B cell (primary cell): ENCODE data around the gene MRM1. TPM values are rescaled to one million over a fixed set of nuclear protein-coding genes. Genes with fewer than 3 reads are reported as not detected.

Source experiments
- ATAC-seq: fragments of 200-7000 bp; cut with Tn5 transposase; one replicate; pipeline ENCODE4 v1.10.0; 2021; ENCODE audit warnings: low read depth, mild to moderate bottlenecking, moderate number of reproducible peaks, moderate library complexity
- CTCF ChIA-PET: fragments of 350-600 bp; sonication (Branson Sonifier 250); formaldehyde crosslinking; loops from one replicate; lab custom pipeline; 2021; ENCODE audit warnings: antibody characterized with exemption, inconsistent platforms; lab: Charles Lee
- POLR2A ChIA-PET: fragments of 350-600 bp; sonication (Branson Sonifier 250); formaldehyde crosslinking; loops from one replicate; lab custom pipeline; 2021; ENCODE audit warnings: antibody characterized with exemption; lab: Charles Lee
- DNase-seq: peaks from one replicate; pipeline ENCODE4 v3.0.0; 2013
- H2AFZ ChIP-seq: 2 replicates; pipeline ENCODE4 v1.6.1; 2012; ENCODE audit warnings: mild to moderate bottlenecking, low read depth, low read length; ENCODE audit not compliant: insufficient read depth, poor library complexity, severe bottlenecking
- H3K27ac ChIP-seq, 2 donors: 1 replicate in 1 of 2; 2 replicates in 1 of 2; pipeline ENCODE4 v1.5.1; 2012 to 2013; ENCODE audit warnings: low read length in 2 of 2, mild to moderate bottlenecking in 2 of 2, moderate library complexity in 1 of 2
- H3K27me3 ChIP-seq, 4 experiments: fragments of 200-600 bp in 1 of 4; sonication (generic) in 1 of 4; replicated peaks in 1 of 4; 1 replicate in 2 of 4; 2 replicates in 2 of 4; pipeline versions ENCODE4 v1.6.1 to v1.7.0; 2013 to 2016; ENCODE audit warnings: low read length in 3 of 4, mild to moderate bottlenecking in 2 of 4, mixed read lengths in 1 of 4, moderate library complexity in 1 of 4; ENCODE audit not compliant: insufficient read depth in 4 of 4, control insufficient read depth in 3 of 4; ENCODE audit errors: control extremely low read depth in 1 of 4
- H3K36me3 ChIP-seq, 2 experiments: replicated peaks in 1 of 2; 1 replicate in 1 of 2; 2 replicates in 1 of 2; pipeline versions ENCODE4 v1.6.1 to v1.7.1; 2013; ENCODE audit warnings: low read length in 1 of 2; ENCODE audit not compliant: insufficient read depth in 2 of 2, control insufficient read depth in 1 of 2; ENCODE audit errors: control extremely low read depth in 1 of 2, extremely low read depth in 1 of 2
- H3K4me1 ChIP-seq, 2 donors: fragments of 200-600 bp in 1 of 2; sonication (generic) in 1 of 2; 1 replicate in 1 of 2; 2 replicates in 1 of 2; pipeline versions ENCODE4 v1.5.1 to v1.6.1; 2013 to 2017; ENCODE audit warnings: low read length in 2 of 2; ENCODE audit not compliant: control insufficient read depth in 2 of 2, insufficient read depth in 2 of 2
- H3K4me2 ChIP-seq: replicated peaks from 2 replicates; pipeline ENCODE3; 2012; ENCODE audit warnings: mild to moderate bottlenecking, low read depth, low read length; ENCODE audit not compliant: poor library complexity, severe bottlenecking
- H3K4me3 ChIP-seq, 5 experiments: fragments of 200-600 bp in 1 of 5; sonication (generic) in 1 of 5; 1 replicate in 3 of 5; 2 replicates in 2 of 5; pipeline versions ENCODE4 v1.5.1 to v1.7.0; 2011 to 2016; ENCODE audit warnings: low read length in 4 of 5, mild to moderate bottlenecking in 4 of 5, low read depth in 2 of 5, control low read depth in 1 of 5, moderate library complexity in 1 of 5; ENCODE audit not compliant: insufficient read depth in 1 of 5; ENCODE audit errors: control extremely low read depth in 1 of 5, extremely low read depth in 1 of 5
- H3K79me2 ChIP-seq: fragments of 200-600 bp; sonication (generic); one replicate; pipeline ENCODE4 v1.6.0; 2016; ENCODE audit warnings: low read length; ENCODE audit not compliant: control insufficient read depth, insufficient read depth
- H3K9ac ChIP-seq: fragments of 200-600 bp; sonication (generic); 2 replicates; pipeline ENCODE4 v1.6.1; 2017; ENCODE audit warnings: mild to moderate bottlenecking, low read length, moderate library complexity
- H3K9me3 ChIP-seq, 3 donors: one replicate each; pipeline versions ENCODE4 v1.6.1 to v1.7.1; 2013; ENCODE audit warnings: low read length in 2 of 3; ENCODE audit not compliant: control insufficient read depth in 2 of 3, insufficient read depth in 1 of 3; ENCODE audit errors: control extremely low read depth in 1 of 3
- H4K20me1 ChIP-seq: 2 replicates; pipeline ENCODE4 v1.6.0; 2012; ENCODE audit warnings: mild to moderate bottlenecking, low read length; ENCODE audit not compliant: insufficient read depth, control insufficient read depth, poor library complexity, severe bottlenecking
- H3K27ac Mint-ChIP-seq: one replicate; pipeline ENCODE4 v1.8.0; 2021; ENCODE audit warnings: mixed read lengths
- H3K27me3 Mint-ChIP-seq: one replicate; pipeline ENCODE4 v1.8.0; 2021; ENCODE audit warnings: mixed read lengths
- H3K4me1 Mint-ChIP-seq: one replicate; pipeline ENCODE4 v1.8.0; 2021; ENCODE audit warnings: mixed read lengths
- H3K4me3 Mint-ChIP-seq: one replicate; pipeline ENCODE4 v1.8.0; 2021; ENCODE audit warnings: mixed read lengths
- H3K9me3 Mint-ChIP-seq: one replicate; pipeline ENCODE4 v1.8.0; 2022; ENCODE audit warnings: mixed read lengths; ENCODE audit not compliant: insufficient read depth
- EZH2 ChIP-seq: IDR thresholded peaks from 2 replicates; pipeline ENCODE4 v1.6.1; 2012; ENCODE audit warnings: borderline replicate concordance, low read depth, mild to moderate bottlenecking, moderate library complexity, low read length; ENCODE audit not compliant: insufficient read depth, poor library complexity, severe bottlenecking
- WGBS: methylation state at CpG from one replicate; pipeline ENCODE4 v1.1.5; 2013; ENCODE audit warnings: missing lambda C conversion rate; ENCODE audit not compliant: insufficient coverage; 5-methylcytosine and 5-hydroxymethylcytosine counted together
- intact Hi-C: fragments of 100-400 bp; cut with micrococcal nuclease; formaldehyde crosslinking; loops from one replicate; pipeline ENCODE4 v1.10.0; 2022
- polyA plus RNA-seq: library from polyadenylated mRNA; depleted of rRNA; stranded (reverse); fragments of >200 nt; gene quantifications from 2 replicates; pipeline ENCODE4 v1.2.3, GENCODE V29; 2012
- total RNA-seq, 2 donors: library from RNA; stranded (reverse); fragments of 120-200 nt in 1 of 2; gene quantifications; 1 replicate in 1 of 2; 2 replicates in 1 of 2; pipeline versions ENCODE4 v1.2.3 to v1.2.4, GENCODE V29; 2013 to 2022
- TF ChIP-seq, protein P1 (sequence below): fragments of 200-600 bp; IDR thresholded peaks from one replicate; pipeline ENCODE4 v1.8.0; 2022; ENCODE audit warnings: antibody characterized with exemption, mild to moderate bottlenecking

Gene MRM1
- total and polyA plus RNA-seq, 2 donors (not counting 1 experiment from before 2014, with no cell fraction given), result 9.1 to 14.4 TPM

DNA sequence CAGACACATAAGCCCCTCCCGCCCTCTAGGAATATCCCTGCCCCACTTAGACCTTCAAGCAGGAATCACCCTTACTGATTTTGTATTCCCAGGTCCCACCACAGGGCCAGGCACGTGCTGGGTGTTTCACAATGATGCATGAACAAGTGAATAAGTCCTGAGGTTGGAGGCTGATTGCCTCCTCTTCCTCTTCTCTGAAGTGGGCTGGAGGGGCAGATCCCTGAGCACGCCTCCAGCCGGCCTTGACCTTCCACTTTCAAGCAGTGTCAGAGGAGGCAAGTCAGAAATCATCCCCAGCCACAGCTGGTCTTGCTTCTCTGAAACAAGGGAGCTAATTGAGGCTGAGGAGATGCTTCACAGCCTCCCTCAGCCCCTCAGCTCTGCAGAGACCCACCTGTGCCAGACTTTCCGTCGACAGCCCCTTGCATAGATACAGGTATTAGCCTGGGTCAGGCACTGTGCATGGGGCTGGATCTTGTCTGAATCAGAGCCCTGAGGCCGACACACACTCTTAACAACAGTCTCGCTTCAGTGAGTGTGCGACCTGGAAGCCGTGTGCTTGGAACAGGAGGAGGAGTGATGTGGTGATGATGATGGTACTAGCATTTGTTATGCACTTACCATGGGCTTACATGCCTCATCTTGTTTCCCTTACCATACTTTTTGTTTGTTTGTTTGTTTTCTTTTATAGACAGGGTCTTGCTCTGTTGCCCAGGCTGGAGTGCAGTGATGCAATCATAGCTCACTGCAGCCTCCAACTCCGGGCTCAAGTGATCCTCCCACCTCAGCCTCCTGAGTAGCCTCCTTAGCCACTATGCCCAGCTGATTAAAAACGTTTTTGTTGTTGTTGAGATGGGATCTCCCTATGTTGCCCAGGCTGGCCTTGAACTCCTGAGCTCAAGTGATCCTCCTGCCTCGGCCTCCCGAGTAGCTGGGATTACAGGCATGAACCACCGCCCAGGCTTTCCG is 15.0 kb downstream of the MRM1 start:
- Histone ChIP-seq H3K9me3 (no peaks in the 10 kb centered on the region), H4K20me1 (no peaks in the 10 kb centered on the region), H3K36me3 (no peaks in the 10 kb centered on the region), H3K27me3 (peaks cover 0 to 3% (median 0%) of the 10 kb centered on the region in 4 experiments), H3K4me2 (no peak overlapping the region), H3K27ac (no peak overlapping the region), H3K9ac (no peak overlapping the region), H2AFZ (no peak overlapping the region), H3K4me1 (no peaks in the 10 kb centered on the region), H3K79me2 (no peaks in the 10 kb centered on the region), H3K4me3 (no peak overlapping the region)
- DNase-seq, result no peak
- ChIA-PET POLR2A (no interaction called here), CTCF (interaction anchor here (0.9 kb wide), 1 partner anchor 14 kb away, joined by 3 read pairs; no protein-coding TSS in a partner anchor)
- intact Hi-C loops, result no loop called here
- ATAC-seq, result no peak
- no peaks in the 10 kb centered on the region for H3K4me1 Mint-ChIP-seq
- WGBS, result 84% methylated on average over 9 of the region's 16 CpGs
- H3K4me3 Mint-ChIP-seq, result no peak overlapping the region
- TF ChIP-seq, protein P1, sequence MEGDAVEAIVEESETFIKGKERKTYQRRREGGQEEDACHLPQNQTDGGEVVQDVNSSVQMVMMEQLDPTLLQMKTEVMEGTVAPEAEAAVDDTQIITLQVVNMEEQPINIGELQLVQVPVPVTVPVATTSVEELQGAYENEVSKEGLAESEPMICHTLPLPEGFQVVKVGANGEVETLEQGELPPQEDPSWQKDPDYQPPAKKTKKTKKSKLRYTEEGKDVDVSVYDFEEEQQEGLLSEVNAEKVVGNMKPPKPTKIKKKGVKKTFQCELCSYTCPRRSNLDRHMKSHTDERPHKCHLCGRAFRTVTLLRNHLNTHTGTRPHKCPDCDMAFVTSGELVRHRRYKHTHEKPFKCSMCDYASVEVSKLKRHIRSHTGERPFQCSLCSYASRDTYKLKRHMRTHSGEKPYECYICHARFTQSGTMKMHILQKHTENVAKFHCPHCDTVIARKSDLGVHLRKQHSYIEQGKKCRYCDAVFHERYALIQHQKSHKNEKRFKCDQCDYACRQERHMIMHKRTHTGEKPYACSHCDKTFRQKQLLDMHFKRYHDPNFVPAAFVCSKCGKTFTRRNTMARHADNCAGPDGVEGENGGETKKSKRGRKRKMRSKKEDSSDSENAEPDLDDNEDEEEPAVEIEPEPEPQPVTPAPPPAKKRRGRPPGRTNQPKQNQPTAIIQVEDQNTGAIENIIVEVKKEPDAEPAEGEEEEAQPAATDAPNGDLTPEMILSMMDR, result no peak
- no peak for TF ChIP-seq EZH2
- no peak overlapping the region for H3K27ac Mint-ChIP-seq
- no peaks in the 10 kb centered on the region for H3K9me3 Mint-ChIP-seq
- H3K27me3 Mint-ChIP-seq, result no peaks in the 10 kb centered on the region

DNA sequence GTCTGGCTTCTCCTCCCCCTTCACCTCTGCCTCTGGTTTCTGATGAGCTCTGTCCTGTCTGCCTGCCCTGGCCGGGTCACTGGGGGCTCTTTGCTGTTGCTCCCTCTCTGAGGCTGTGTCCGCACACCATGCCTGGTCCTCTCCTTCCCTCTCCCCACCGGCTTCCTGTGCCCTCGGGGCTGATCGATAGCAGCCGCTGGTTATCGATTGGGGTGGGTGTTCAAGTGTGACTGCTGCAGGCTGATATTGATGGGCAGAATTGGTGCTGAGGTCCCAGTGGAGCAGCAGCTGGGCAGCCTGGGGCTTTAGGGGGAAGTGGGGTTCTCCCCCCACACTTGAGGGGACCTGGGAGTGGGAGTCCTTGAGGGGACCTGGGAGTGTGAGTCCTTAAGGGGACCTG is 16.4 kb downstream of the MRM1 start:
- WGBS, result 88% methylated on average over 1 of the region's 7 CpGs

More for the DNA sequence above, 16.4 kb downstream of the MRM1 start:
- no peaks in the 10 kb centered on the region for H4K20me1 ChIP-seq
- no peak overlapping the region for H3K9ac ChIP-seq
- no peak for TF ChIP-seq EZH2
- TF ChIP-seq, protein P1, result no peak
- Mint-ChIP-seq H3K4me3 (no peak overlapping the region), H3K27ac (no peak overlapping the region), H3K4me1 (no peaks in the 10 kb centered on the region), H3K9me3 (no peaks in the 10 kb centered on the region), H3K27me3 (no peaks in the 10 kb centered on the region)
- H2AFZ ChIP-seq, result no peak overlapping the region
- H3K4me1 ChIP-seq, result no peaks in the 10 kb centered on the region
- H3K27me3 ChIP-seq, result peaks cover 0 to 3% (median 0%) of the 10 kb centered on the region in 4 experiments
- intact Hi-C loops, result no loop called here
- H3K4me3 ChIP-seq, result no peak overlapping the region
- POLR2A ChIA-PET, result no interaction called here
- H3K27ac ChIP-seq, result no peak overlapping the region
- H3K4me2 ChIP-seq, result no peak overlapping the region
- no peaks in the 10 kb centered on the region for H3K36me3 ChIP-seq
- no peak for ATAC-seq
- DNase-seq, result no peak
- H3K9me3 ChIP-seq, result no peaks in the 10 kb centered on the region
- CTCF ChIA-PET, result no interaction called here
- H3K79me2 ChIP-seq, result no peaks in the 10 kb centered on the region
